T-cell (primary cell): Measurements from ENCODE around the gene BEAN1. TPM values are rescaled to one million over a fixed set of nuclear protein-coding genes. Genes with fewer than 3 reads are reported as not detected.
"Not testable (repeated sequence)": the region's sequence is repeated elsewhere in the genome, so short reads cannot be mapped to it uniquely, and the experiment has no call there.

ENCODE experiments used
- ATAC-seq, 4 experiments: fragments of 200-7000 bp in 3 of 4; fragments of 150-1000 bp in 1 of 4; cut with Tn5 transposase; replicated peaks in 1 of 4; 1 replicate in 3 of 4; 2 replicates in 1 of 4; pipeline ENCODE4 v1.10.0; 2021; ENCODE audit warnings: moderate library complexity in 3 of 4, mild to moderate bottlenecking in 2 of 4, moderate number of reproducible peaks in 1 of 4
- CTCF ChIA-PET, 2 donors: fragments of 300-600 bp; sonication (Branson Sonifier 250); formaldehyde crosslinking; loops; one replicate each; lab custom pipeline; 2022; ENCODE audit warnings: antibody characterized with exemption in 2 of 2; lab: Charles Lee
- POLR2A ChIA-PET, 2 donors: fragments of 300-600 bp; sonication (Branson Sonifier 250); formaldehyde crosslinking; loops; one replicate each; lab custom pipeline; 2022; ENCODE audit warnings: antibody characterized with exemption in 2 of 2; lab: Charles Lee
- DNase-seq, 35 experiments: peaks; one replicate each; pipeline versions ENCODE4 v3.0.0 to v3.0.0-alpha.2; 2013 to 2023
- H3K27ac ChIP-seq: one replicate; pipeline ENCODE4 v1.5.1; 2013; ENCODE audit warnings: low read length
- H3K27me3 ChIP-seq, 2 experiments: replicated peaks in 1 of 2; 1 replicate in 1 of 2; 2 replicates in 1 of 2; pipeline versions ENCODE4 v1.6.1 to v1.7.0; 2013; ENCODE audit warnings: low read length in 1 of 2, mixed read lengths in 1 of 2; ENCODE audit not compliant: control insufficient read depth in 2 of 2, insufficient read depth in 2 of 2; ENCODE audit errors: extremely low read depth in 1 of 2
- H3K36me3 ChIP-seq, 2 donors: 1 replicate in 1 of 2; 2 replicates in 1 of 2; pipeline versions ENCODE4 v1.6.1 to v1.7.0; 2013; ENCODE audit warnings: low read length in 1 of 2; ENCODE audit not compliant: control insufficient read depth in 2 of 2, insufficient read depth in 1 of 2; ENCODE audit errors: extremely low read depth in 1 of 2
- H3K4me1 ChIP-seq, 2 experiments: 1 replicate in 1 of 2; 2 replicates in 1 of 2; pipeline versions ENCODE4 v1.6.1 to v1.7.0; 2013; ENCODE audit warnings: low read length in 2 of 2, mixed read lengths in 1 of 2; ENCODE audit not compliant: insufficient read depth in 2 of 2, control insufficient read depth in 1 of 2; ENCODE audit errors: extremely low read depth in 1 of 2
- H3K4me3 ChIP-seq, 2 donors: 1 replicate in 1 of 2; 2 replicates in 1 of 2; pipeline versions ENCODE4 v1.5.1 to v1.7.0; 2013; ENCODE audit warnings: mild to moderate bottlenecking in 2 of 2, low read length in 1 of 2, moderate library complexity in 1 of 2; ENCODE audit not compliant: control insufficient read depth in 1 of 2; ENCODE audit errors: extremely low read depth in 1 of 2
- H3K9me3 ChIP-seq: 2 replicates; pipeline ENCODE4 v1.7.0; 2013
- H3K27ac Mint-ChIP-seq, 2 donors: one replicate each; pipeline ENCODE4 v1.8.0; 2020 to 2021; ENCODE audit warnings: mild to moderate bottlenecking in 2 of 2, mixed read lengths in 2 of 2
- H3K27me3 Mint-ChIP-seq, 2 donors: one replicate each; pipeline ENCODE4 v1.8.0; 2021 to 2022; ENCODE audit warnings: mixed read lengths in 2 of 2
- H3K36me3 Mint-ChIP-seq: one replicate; pipeline ENCODE4 v1.8.0; 2021; ENCODE audit warnings: mixed read lengths
- H3K4me1 Mint-ChIP-seq, 3 donors: one replicate each; pipeline ENCODE4 v1.8.0; 2020 to 2022; ENCODE audit warnings: mixed read lengths in 3 of 3, mild to moderate bottlenecking in 1 of 3
- H3K4me3 Mint-ChIP-seq, 3 donors: one replicate each; pipeline ENCODE4 v1.8.0; 2020 to 2022; ENCODE audit warnings: mild to moderate bottlenecking in 3 of 3, mixed read lengths in 3 of 3, moderate library complexity in 3 of 3
- H3K9me3 Mint-ChIP-seq, 3 donors: one replicate each; pipeline ENCODE4 v1.8.0; 2020 to 2022; ENCODE audit warnings: mixed read lengths in 3 of 3
- WGBS: methylation state at CpG from one replicate; pipeline ENCODE4 v1.1.5; 2013; ENCODE audit warnings: missing lambda C conversion rate; ENCODE audit not compliant: insufficient coverage; 5-methylcytosine and 5-hydroxymethylcytosine counted together
- total RNA-seq, 35 experiments: library from RNA in 6 of 35; stranded (reverse) in 6 of 35; fragments of 120-200 nt in 1 of 35; gene quantifications; one replicate each; pipeline versions ENCODE4 v1.2.1 to v1.2.4 and lab custom pipeline; 2013 to 2026

Gene BEAN1
- total RNA-seq, 5 donors from 2014 or later (not counting 1 experiment from before 2014, with no cell fraction given): not detected

- WGBS: no CpG with 5 or more reads among the region's 1 CpG
- DNase-seq: no peak
- H3K9me3 Mint-ChIP-seq: peaks cover 0 to 4% (median 3%) of the 10 kb centered on the region in 3 donors
- no peak overlapping the region for H3K27ac Mint-ChIP-seq
- peaks cover 21 to 50% of the 10 kb centered on the region in 2 donors for H3K27me3 Mint-ChIP-seq
- Histone ChIP-seq H3K27me3 (peaks cover 0 to 31% of the 10 kb centered on the region in 2 experiments), H3K27ac (no peak overlapping the region), H3K36me3 (no peaks in the 10 kb centered on the region), H3K4me1 (no peaks in the 10 kb centered on the region), H3K9me3 (no peaks in the 10 kb centered on the region), H3K4me3 (no peak overlapping the region)
- ChIA-PET CTCF (no interaction called here), POLR2A (no interaction called here)
- H3K4me3 Mint-ChIP-seq: no peak overlapping the region
- ATAC-seq: no peak
- H3K4me1 Mint-ChIP-seq: peaks cover 0 to 2% (median 0%) of the 10 kb centered on the region in 3 donors
- no peaks in the 10 kb centered on the region for H3K36me3 Mint-ChIP-seq
Observed at GRCh38 chr16:66462912-66463311, 35.8 kb downstream of the BEAN1 start.

- H3K27ac Mint-ChIP-seq, H3K27ac ChIP-seq, H3K4me1 Mint-ChIP-seq, H3K4me1 ChIP-seq, CTCF ChIA-PET, ATAC-seq, H3K9me3 Mint-ChIP-seq, H3K9me3 ChIP-seq, DNase-seq, H3K36me3 Mint-ChIP-seq, H3K4me3 ChIP-seq, POLR2A ChIA-PET, H3K4me3 Mint-ChIP-seq, H3K36me3 ChIP-seq: not testable (repeated sequence)
- peaks cover 0 to 39% of the 10 kb centered on the region in 2 experiments for H3K27me3 ChIP-seq
- WGBS: no CpG with 5 or more reads among the region's 6 CpGs
- peaks cover 11 to 39% of the 10 kb centered on the region in 2 donors for H3K27me3 Mint-ChIP-seq
Observed at GRCh38 chr16:66465946-66466345, 38.9 kb downstream of the BEAN1 start.

- H3K27ac ChIP-seq, H3K36me3 Mint-ChIP-seq, H3K9me3 ChIP-seq, CTCF ChIA-PET, POLR2A ChIA-PET, H3K4me3 Mint-ChIP-seq, H3K27ac Mint-ChIP-seq, DNase-seq, ATAC-seq, H3K4me1 Mint-ChIP-seq, H3K4me1 ChIP-seq, H3K9me3 Mint-ChIP-seq, H3K36me3 ChIP-seq, H3K4me3 ChIP-seq: not testable (repeated sequence)
- WGBS: no CpG with 5 or more reads among the region's 6 CpGs
- peaks cover 0 to 33% of the 10 kb centered on the region in 2 experiments for H3K27me3 ChIP-seq
- peaks cover 8 to 37% of the 10 kb centered on the region in 2 donors for H3K27me3 Mint-ChIP-seq
Observed at GRCh38 chr16:66466636-66467035, 39.5 kb downstream of the BEAN1 start.

- WGBS: 94% methylated on average over 5 of the region's 5 CpGs
- CTCF ChIA-PET: no interaction called here
- Mint-ChIP-seq H3K27ac (no peak overlapping the region), H3K36me3 (no peaks in the 10 kb centered on the region), H3K27me3 (peaks cover 8 to 36% of the 10 kb centered on the region in 2 donors), H3K4me1 (peaks cover 0 to 2% (median 0%) of the 10 kb centered on the region in 3 donors), H3K9me3 (peaks cover 0 to 4% (median 3%) of the 10 kb centered on the region in 3 donors), H3K4me3 (no peak overlapping the region)
- Histone ChIP-seq H3K4me3 (no peak overlapping the region), H3K4me1 (no peaks in the 10 kb centered on the region), H3K27ac (no peak overlapping the region), H3K36me3 (no peaks in the 10 kb centered on the region), H3K9me3 (no peaks in the 10 kb centered on the region), H3K27me3 (peaks cover 0 to 29% of the 10 kb centered on the region in 2 experiments)
- no peak for ATAC-seq
- no peak for DNase-seq
- POLR2A ChIA-PET: no interaction called here
Observed at GRCh38 chr16:66467611-66468010, 40.5 kb downstream of the BEAN1 start.

GRCh38 chr16:66468321-66468965, 41.3 kb downstream of the BEAN1 start:
- Mint-ChIP-seq H3K9me3 (peaks cover 0 to 4% (median 3%) of the 10 kb centered on the region in 3 donors), H3K4me3 (no peak overlapping the region), H3K27me3 (peaks cover 8 to 35% of the 10 kb centered on the region in 2 donors), H3K36me3 (no peaks in the 10 kb centered on the region), H3K27ac (no peak overlapping the region), H3K4me1 (peaks cover 0 to 2% (median 0%) of the 10 kb centered on the region in 3 donors)
- ChIA-PET POLR2A (no interaction called here), CTCF (no interaction called here)
- Histone ChIP-seq H3K4me3 (no peak overlapping the region), H3K36me3 (no peaks in the 10 kb centered on the region), H3K4me1 (no peaks in the 10 kb centered on the region), H3K27me3 (peaks cover 0 to 29% of the 10 kb centered on the region in 2 experiments), H3K27ac (no peak overlapping the region), H3K9me3 (no peaks in the 10 kb centered on the region)
- no peak for DNase-seq
- ATAC-seq: no peak
- 86% methylated on average over 10 of the region's 11 CpGs for WGBS

GRCh38 chr16:66469291-66469946, 42.3 kb downstream of the BEAN1 start:
- ChIA-PET POLR2A (interaction anchor here in 1 of 2 donors (1.0 kb wide), 1 partner anchor 60 kb away, joined by 9 read pairs; no protein-coding TSS in a partner anchor), CTCF (interaction anchor here in 1 of 2 donors (1.1 kb wide), 1 partner anchor 9 kb away, joined by 3 read pairs; no protein-coding TSS in a partner anchor)
- Histone ChIP-seq H3K4me1 (peaks cover 0 to 9% of the 10 kb centered on the region in 2 experiments), H3K9me3 (no peaks in the 10 kb centered on the region), H3K27ac (no peak overlapping the region), H3K36me3 (no peaks in the 10 kb centered on the region), H3K27me3 (peaks cover 0 to 29% of the 10 kb centered on the region in 2 experiments), H3K4me3 (no peak overlapping the region)
- Mint-ChIP-seq H3K4me3 (no peak overlapping the region), H3K27me3 (peaks cover 8 to 29% of the 10 kb centered on the region in 2 donors), H3K9me3 (peaks cover 0 to 4% (median 3%) of the 10 kb centered on the region in 3 donors), H3K4me1 (peaks cover 6 to 9% (median 7%) of the 10 kb centered on the region in 3 donors), H3K27ac (no peak overlapping the region), H3K36me3 (no peaks in the 10 kb centered on the region)
- ATAC-seq (no peak), DNase-seq (no peak)
- 96% methylated on average over 18 of the region's 26 CpGs for WGBS
